CD4-positive, alpha-beta T cell (primary cell): Measurements from ENCODE around the gene TPK1. TPM values are rescaled to one million over a fixed set of nuclear protein-coding genes. Genes with fewer than 3 reads are reported as not detected.

Experiments
- ATAC-seq: fragments of 200-7000 bp; cut with Tn5 transposase; one replicate; pipeline ENCODE4 v1.10.0; 2022; ENCODE audit warnings: mild to moderate bottlenecking; ENCODE audit not compliant: poor library complexity
- CTCF ChIA-PET: fragments of 350-600 bp; sonication (Branson Sonifier 250); formaldehyde crosslinking; loops from one replicate; lab custom pipeline; 2021; ENCODE audit warnings: antibody characterized with exemption, inconsistent platforms; lab: Charles Lee
- POLR2A ChIA-PET: fragments of 350-600 bp; sonication (Branson Sonifier 250); formaldehyde crosslinking; loops from one replicate; lab custom pipeline; 2021; ENCODE audit warnings: antibody characterized with exemption, inconsistent platforms; lab: Charles Lee
- DNase-seq, 14 experiments: peaks; one replicate each; pipeline ENCODE4 v3.0.0-alpha.2; 2013 to 2020; ENCODE audit warnings: mixed read lengths in 2 of 14
- H3K27ac ChIP-seq, 2 donors: one replicate each; pipeline versions ENCODE4 v1.5.1 to v1.7.0; 2013; ENCODE audit warnings: low read length in 2 of 2, low read depth in 1 of 2, mild to moderate bottlenecking in 1 of 2
- H3K27me3 ChIP-seq, 2 experiments: 1 replicate in 1 of 2; 2 replicates in 1 of 2; pipeline versions ENCODE4 v1.6.1 to v1.7.0; 2013; ENCODE audit warnings: low read length in 2 of 2, control low read depth in 1 of 2, mild to moderate bottlenecking in 1 of 2, moderate library complexity in 1 of 2; ENCODE audit not compliant: insufficient read depth in 2 of 2, control insufficient read depth in 1 of 2
- H3K36me3 ChIP-seq: one replicate; pipeline ENCODE4 v1.6.1; 2013; ENCODE audit warnings: low read length, control low read depth; ENCODE audit not compliant: insufficient read depth
- H3K4me1 ChIP-seq: one replicate; pipeline ENCODE4 v1.6.1; 2013; ENCODE audit warnings: low read length, control low read depth; ENCODE audit not compliant: insufficient read depth
- H3K4me3 ChIP-seq: one replicate; pipeline ENCODE4 v1.5.1; 2013; ENCODE audit warnings: mild to moderate bottlenecking, low read length, moderate library complexity
- H3K9me3 ChIP-seq, 2 experiments: 1 replicate in 1 of 2; 2 replicates in 1 of 2; pipeline versions ENCODE4 v1.6.1 to v1.7.0; 2013; ENCODE audit warnings: low read length in 2 of 2, mild to moderate bottlenecking in 2 of 2, control low read depth in 1 of 2, moderate library complexity in 1 of 2; ENCODE audit not compliant: control insufficient read depth in 1 of 2, insufficient read depth in 1 of 2
- H3K27ac Mint-ChIP-seq: one replicate; pipeline ENCODE4 v1.8.0; 2020; ENCODE audit warnings: mixed read lengths
- H3K27me3 Mint-ChIP-seq: one replicate; pipeline ENCODE4 v1.8.0; 2021; ENCODE audit warnings: mixed read lengths
- H3K36me3 Mint-ChIP-seq: one replicate; pipeline ENCODE4 v1.8.0; 2021; ENCODE audit warnings: low read depth, mixed read lengths
- H3K4me1 Mint-ChIP-seq: one replicate; pipeline ENCODE4 v1.8.0; 2021; ENCODE audit warnings: low read depth, mixed read lengths
- H3K4me3 Mint-ChIP-seq: one replicate; pipeline ENCODE4 v1.8.0; 2020; ENCODE audit warnings: mild to moderate bottlenecking, mixed read lengths
- H3K9me3 Mint-ChIP-seq: one replicate; pipeline ENCODE4 v1.8.0; 2020; ENCODE audit warnings: mixed read lengths
- CTCF ChIP-seq: fragments of 200-600 bp; IDR thresholded peaks from one replicate; pipeline ENCODE4 v1.8.0; 2022; ENCODE audit warnings: antibody characterized with exemption, mild to moderate bottlenecking
- intact Hi-C, 2 experiments: fragments of 100-400 bp; cut with DNase I in 1 of 2; cut with micrococcal nuclease in 1 of 2; formaldehyde crosslinking; loops; one replicate each; pipeline versions ENCODE4 v1.15.1 to v1.9.0; 2023 to 2025; cut with DNase I, micrococcal nuclease
- total RNA-seq, 174 experiments: library from RNA in 2 of 174; stranded (reverse) in 2 of 174; gene quantifications; one replicate each; pipeline ENCODE4 v1.2.3 and lab custom pipeline; 2021 to 2026

The TPK1 gene
- total RNA-seq, 2 experiments from 2014 or later: 17.1 to 17.8 TPM

DNA sequence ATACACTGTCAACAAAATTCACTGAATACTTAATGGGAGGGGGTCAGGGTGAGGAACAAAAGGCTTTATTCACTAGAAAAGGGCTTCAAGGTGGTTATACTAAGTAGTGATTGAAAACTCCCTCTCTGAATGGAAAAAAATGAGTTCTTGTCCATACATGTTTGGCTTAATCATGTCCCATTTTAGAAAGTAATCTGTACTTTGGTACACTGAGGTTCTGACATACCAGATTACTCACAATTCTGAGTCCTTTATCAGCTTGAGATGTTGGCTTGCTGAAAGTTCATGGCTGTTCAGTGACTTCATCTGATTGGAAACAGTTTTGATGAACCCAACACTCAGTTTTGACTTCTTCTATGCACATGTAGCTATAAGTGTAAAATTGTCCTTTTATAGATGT, 419.5 kb downstream of the TPK1 start:
- no peak overlapping the region for H3K27ac ChIP-seq
- ATAC-seq (no peak), DNase-seq (no peak)
- no peaks in the 10 kb centered on the region for H3K36me3 ChIP-seq
- peaks cover 24% of the 10 kb centered on the region for H3K27me3 Mint-ChIP-seq
- intact Hi-C loops: no loop called here
- H3K4me3 Mint-ChIP-seq: no peak overlapping the region
- no peaks in the 10 kb centered on the region for H3K27me3 ChIP-seq
- no peaks in the 10 kb centered on the region for H3K4me1 ChIP-seq
- H3K4me1 Mint-ChIP-seq: no peaks in the 10 kb centered on the region
- POLR2A ChIA-PET: no interaction called here
- no peak for TF ChIP-seq CTCF
- H3K9me3 ChIP-seq: peaks cover 0 to 7% of the 10 kb centered on the region in 2 experiments
- H3K9me3 Mint-ChIP-seq: no peaks in the 10 kb centered on the region
- H3K4me3 ChIP-seq: no peak overlapping the region
- H3K27ac Mint-ChIP-seq: no peak overlapping the region
- CTCF ChIA-PET: no interaction called here
- H3K36me3 Mint-ChIP-seq: no peaks in the 10 kb centered on the region

DNA sequence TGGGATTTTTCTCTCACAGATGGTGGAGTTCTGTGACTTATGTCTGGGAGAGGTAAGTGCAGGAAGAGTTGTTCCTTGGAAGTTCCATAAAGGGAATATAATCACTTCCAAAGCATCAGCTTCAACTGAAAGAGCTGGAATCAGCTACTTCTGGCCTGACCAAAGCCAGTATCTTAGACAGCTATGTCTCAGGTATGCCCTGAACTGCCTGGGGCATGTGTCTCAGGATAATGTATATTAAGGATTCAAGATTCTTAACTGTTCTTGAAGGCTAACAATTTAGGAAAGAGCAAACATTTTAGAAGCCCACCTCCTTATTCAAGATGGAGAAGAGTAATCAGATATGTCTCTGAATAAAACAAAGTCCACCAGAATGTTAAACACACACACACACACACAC, 420.0 kb downstream of the TPK1 start:
- H3K27ac ChIP-seq: no peak overlapping the region
- intact Hi-C loops: no loop called here
- H3K27me3 ChIP-seq: no peaks in the 10 kb centered on the region
- no peak for DNase-seq
- ChIA-PET CTCF (no interaction called here), POLR2A (no interaction called here)
- no peaks in the 10 kb centered on the region for H3K4me1 ChIP-seq
- ATAC-seq: no peak
- no peak overlapping the region for H3K27ac Mint-ChIP-seq
- no peak overlapping the region for H3K4me3 Mint-ChIP-seq
- no peaks in the 10 kb centered on the region for H3K36me3 ChIP-seq
- H3K36me3 Mint-ChIP-seq: no peaks in the 10 kb centered on the region
- peaks cover 24% of the 10 kb centered on the region for H3K27me3 Mint-ChIP-seq
- H3K9me3 ChIP-seq: peaks cover 0 to 7% of the 10 kb centered on the region in 2 experiments
- no peaks in the 10 kb centered on the region for H3K9me3 Mint-ChIP-seq
- TF ChIP-seq CTCF: no peak
- no peaks in the 10 kb centered on the region for H3K4me1 Mint-ChIP-seq
- no peak overlapping the region for H3K4me3 ChIP-seq

DNA sequence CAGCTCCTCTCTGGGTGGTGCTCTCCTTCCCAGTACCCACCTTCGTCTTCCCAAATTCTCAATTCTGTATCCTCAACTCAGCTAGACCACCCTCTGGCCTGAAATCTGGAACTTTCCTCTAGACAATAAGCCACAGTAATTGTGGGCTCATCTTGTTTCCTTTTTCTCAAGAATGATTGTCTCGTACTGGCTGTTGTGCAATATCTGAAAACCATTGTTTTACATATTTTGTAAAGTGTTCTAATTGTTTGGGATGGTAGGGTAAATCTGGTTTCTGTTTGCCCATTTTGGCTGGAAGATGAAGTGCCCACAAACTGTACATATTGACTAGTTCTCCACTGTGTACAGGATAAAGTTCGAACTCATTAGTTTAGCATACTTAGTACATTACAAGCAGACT, 421.0 kb downstream of the TPK1 start:
- intact Hi-C loops: no loop called here
- DNase-seq: no peak
- no peak for TF ChIP-seq CTCF
- Histone ChIP-seq H3K36me3 (no peaks in the 10 kb centered on the region), H3K27me3 (no peaks in the 10 kb centered on the region), H3K9me3 (peaks cover 0 to 7% of the 10 kb centered on the region in 2 experiments), H3K27ac (no peak overlapping the region), H3K4me1 (no peaks in the 10 kb centered on the region), H3K4me3 (no peak overlapping the region)
- ChIA-PET CTCF (no interaction called here), POLR2A (no interaction called here)
- Mint-ChIP-seq H3K36me3 (no peaks in the 10 kb centered on the region), H3K4me1 (no peaks in the 10 kb centered on the region), H3K4me3 (no peak overlapping the region), H3K27ac (no peak overlapping the region), H3K27me3 (peaks cover 24% of the 10 kb centered on the region), H3K9me3 (no peaks in the 10 kb centered on the region)
- ATAC-seq: no peak
